ENCODE data around the gene VIPR2. TPM values are rescaled to one million over a fixed set of nuclear protein-coding genes. Genes with fewer than 3 reads are reported as not detected.

The VIPR2 gene
- total RNA-seq, 1 experiment from 2014 or later: not detected

- DNase-seq (ENCODE audit: low read depth): no peak
These were observed 97.1 kb downstream of the VIPR2 start for GRCh38 chr7:159047536-159047935.

- no peak for DNase-seq (ENCODE audit: low read depth)
These were observed 98.4 kb downstream of the VIPR2 start for GRCh38 chr7:159046300-159046699.

GRCh38 chr7:159045839-159046238 lies 98.8 kb downstream of the VIPR2 start:
- no peak for DNase-seq (ENCODE audit: low read depth)

- DNase-seq (ENCODE audit: low read depth): no peak
These were observed 102.0 kb downstream of the VIPR2 start for GRCh38 chr7:159042581-159043101.

- no peak for DNase-seq (ENCODE audit: low read depth)
These were observed 102.6 kb downstream of the VIPR2 start for GRCh38 chr7:159042103-159042502.

- DNase-seq (ENCODE audit: low read depth): no peak
These were observed 103.6 kb downstream of the VIPR2 start for GRCh38 chr7:159040912-159041711.

- no peak for DNase-seq (ENCODE audit: low read depth)
These were observed 104.5 kb downstream of the VIPR2 start for GRCh38 chr7:159040146-159040545.

GRCh38 chr7:159039716-159040115 lies 105.0 kb downstream of the VIPR2 start:
- DNase-seq (ENCODE audit: low read depth): no peak

GRCh38 chr7:159038066-159038465 lies 106.6 kb downstream of the VIPR2 start:
- no peak for DNase-seq (ENCODE audit: low read depth)

GRCh38 chr7:159036916-159037605 lies 107.6 kb downstream of the VIPR2 start:
- no peak for DNase-seq (ENCODE audit: low read depth)

GRCh38 chr7:159035571-159036073 lies 109.0 kb downstream of the VIPR2 start:
- no peak for DNase-seq (ENCODE audit: low read depth)

GRCh38 chr7:159034988-159035387 lies 109.7 kb downstream of the VIPR2 start:
- no peak for DNase-seq (ENCODE audit: low read depth)

- no peak for DNase-seq (ENCODE audit: low read depth)
These were observed 110.3 kb downstream of the VIPR2 start for GRCh38 chr7:159034394-159034793.

GRCh38 chr7:159033956-159034355 lies 110.7 kb downstream of the VIPR2 start:
- DNase-seq (ENCODE audit: low read depth): no peak

GRCh38 chr7:159033473-159033825 lies 111.2 kb downstream of the VIPR2 start:
- DNase-seq (ENCODE audit: low read depth): no peak

- DNase-seq (ENCODE audit: low read depth): no peak
These were observed 111.8 kb downstream of the VIPR2 start for GRCh38 chr7:159032753-159033472.

GRCh38 chr7:159032322-159032721 lies 112.3 kb downstream of the VIPR2 start:
- DNase-seq (ENCODE audit: low read depth): no peak

GRCh38 chr7:159031750-159032149 lies 112.9 kb downstream of the VIPR2 start:
- no peak for DNase-seq (ENCODE audit: low read depth)

- DNase-seq (ENCODE audit: low read depth): no peak
These were observed 113.4 kb downstream of the VIPR2 start for GRCh38 chr7:159031135-159031701.

GRCh38 chr7:159030490-159031134 lies 114.1 kb downstream of the VIPR2 start:
- peak; percentile 31 for DNase-seq (ENCODE audit: low read depth)

All from M059J (cell line).